Measurements from ENCODE around the gene RGS6.
A peak's percentile ranks its signal among the peaks of the same experiment; 100 is the strongest.

RGS6 gene

GRCh38 chr14:72155379-72155993 is 223.3 kb downstream of the RGS6 start:
- TF ChIP-seq CTCF (IDR thresholded peaks at IDR 0.05; ENCODE audit: low read depth, low read length, missing control alignments) = no peak
- in situ Hi-C loops (cut with HindIII; ENCODE audit: low pct_ligation_motif_present, low sequenced_read_pairs) = no loop called here
- no peaks in the 10 kb centered on the region for H3K27me3 ChIP-seq (replicated peaks)
- no peak overlapping the region for H3K4me3 ChIP-seq (ENCODE audit: low read depth, low read length)
- H3K36me3 ChIP-seq (replicated peaks) = no peaks in the 10 kb centered on the region
- no peak for DNase-seq
- no peak overlapping the region for H3K27ac ChIP-seq

- DNase-seq = no peak
- Histone ChIP-seq H3K27ac (no peak overlapping the region), H3K27me3 (replicated peaks) (no peaks in the 10 kb centered on the region), H3K4me3 (ENCODE audit: low read depth, low read length) (no peak overlapping the region), H3K36me3 (replicated peaks) (no peaks in the 10 kb centered on the region)
- in situ Hi-C loops (cut with HindIII; ENCODE audit: low pct_ligation_motif_present, low sequenced_read_pairs) = no loop called here
- no peak for TF ChIP-seq CTCF (IDR thresholded peaks at IDR 0.05; ENCODE audit: low read depth, low read length, missing control alignments)
Observed at GRCh38 chr14:72164420-72165228, 232.4 kb downstream of the RGS6 start.

DNA sequence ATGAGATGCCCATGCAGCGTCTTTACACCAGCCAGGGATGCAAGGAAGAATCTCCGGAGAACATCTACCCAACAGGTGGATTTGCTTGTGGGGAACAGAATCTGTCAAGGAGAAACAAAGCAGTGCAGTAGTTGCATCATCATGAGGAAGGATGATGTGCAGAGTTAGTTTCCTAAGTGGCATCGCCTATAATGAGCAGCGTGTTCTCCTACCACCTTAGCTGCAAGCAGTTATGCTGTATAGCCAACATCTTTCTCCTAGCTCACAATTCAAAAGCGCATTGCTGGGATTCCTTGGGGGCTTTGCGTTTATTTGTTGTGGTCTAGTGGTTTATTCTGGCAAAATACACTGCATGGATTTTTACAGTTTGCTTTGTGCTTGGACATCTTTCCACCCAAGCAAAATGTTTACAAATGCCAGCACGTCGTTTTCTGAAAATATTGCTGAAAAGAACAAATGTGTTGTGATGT is 233.0 kb downstream of the RGS6 start:
- Histone ChIP-seq H3K27me3 (replicated peaks) (no peaks in the 10 kb centered on the region), H3K36me3 (replicated peaks) (no peaks in the 10 kb centered on the region), H3K4me3 (ENCODE audit: low read depth, low read length) (no peak overlapping the region), H3K27ac (no peak overlapping the region)
- TF ChIP-seq CTCF (IDR thresholded peaks at IDR 0.05; ENCODE audit: low read depth, low read length, missing control alignments) = no peak
- in situ Hi-C loops (cut with HindIII; ENCODE audit: low pct_ligation_motif_present, low sequenced_read_pairs) = no loop called here
- no peak for DNase-seq

DNA sequence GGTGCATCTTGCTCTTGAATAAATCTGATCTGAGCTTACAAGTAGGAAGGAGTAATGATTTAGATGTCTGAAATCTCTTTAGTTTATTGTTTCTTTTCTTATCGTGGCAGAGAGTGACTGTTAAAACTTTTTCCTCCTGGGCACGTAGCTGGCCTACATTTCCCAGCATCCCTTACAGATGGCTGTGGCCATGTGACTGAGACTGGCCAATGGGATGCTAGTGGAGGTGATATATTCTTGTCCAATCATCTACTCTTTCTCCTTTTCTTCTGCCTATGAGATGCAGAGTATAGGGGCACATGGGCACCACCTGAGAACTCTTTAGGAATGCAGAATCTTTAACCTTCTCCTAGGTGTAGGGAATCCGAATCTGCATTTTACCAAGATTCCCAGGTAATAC is 237.3 kb downstream of the RGS6 start:
- H3K36me3 ChIP-seq (replicated peaks) = no peaks in the 10 kb centered on the region
- in situ Hi-C loops (cut with HindIII; ENCODE audit: low pct_ligation_motif_present, low sequenced_read_pairs) = no loop called here
- peak; percentile 0 for DNase-seq
- no peak overlapping the region for H3K27ac ChIP-seq
- TF ChIP-seq CTCF (IDR thresholded peaks at IDR 0.05; ENCODE audit: low read depth, low read length, missing control alignments) = no peak
- no peaks in the 10 kb centered on the region for H3K27me3 ChIP-seq (replicated peaks)
- no peak overlapping the region for H3K4me3 ChIP-seq (ENCODE audit: low read depth, low read length)

GRCh38 chr14:72172049-72172448 is 239.8 kb downstream of the RGS6 start:
- DNase-seq = no peak
- Histone ChIP-seq H3K4me3 (ENCODE audit: low read depth, low read length) (no peak overlapping the region), H3K27ac (no peak overlapping the region), H3K27me3 (replicated peaks) (no peaks in the 10 kb centered on the region), H3K36me3 (replicated peaks) (no peaks in the 10 kb centered on the region)
- no peak for TF ChIP-seq CTCF (IDR thresholded peaks at IDR 0.05; ENCODE audit: low read depth, low read length, missing control alignments)
- in situ Hi-C loops (cut with HindIII; ENCODE audit: low pct_ligation_motif_present, low sequenced_read_pairs) = no loop called here

All from brain microvascular endothelial cell (primary cell).